ENCODE results near the gene RAB3GAP1.

RAB3GAP1 gene

DNA sequence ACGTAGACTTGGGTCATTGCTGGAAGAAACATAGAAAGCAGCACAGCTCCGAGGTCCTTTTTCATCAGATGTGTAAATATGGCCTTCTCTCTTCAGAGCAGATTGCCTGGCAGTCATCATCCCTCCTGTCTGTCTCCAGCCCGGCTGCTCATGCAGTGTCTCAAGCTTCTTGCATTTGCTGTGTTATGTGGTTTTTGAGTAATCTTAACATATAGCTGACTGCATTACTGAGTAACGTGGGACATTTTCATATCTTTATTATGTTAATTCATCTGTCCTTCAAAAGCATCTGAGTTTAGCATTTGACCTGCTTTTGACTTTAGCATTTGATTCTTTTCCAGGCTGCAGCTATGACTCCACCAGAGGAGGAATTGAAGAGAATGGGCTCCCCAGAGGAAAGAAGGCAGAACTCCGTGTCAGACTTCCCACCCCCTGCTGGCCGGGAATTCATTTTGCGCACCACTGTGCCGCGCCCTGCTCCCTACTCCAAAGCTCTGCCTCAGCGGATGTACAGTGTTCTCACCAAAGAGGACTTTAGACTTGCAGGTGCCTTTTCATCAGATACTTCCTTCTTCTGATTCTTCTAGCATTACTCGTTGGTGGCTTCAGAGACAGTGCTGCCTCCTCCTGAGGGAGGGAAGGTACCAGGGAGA, 116.2 kb downstream of the RAB3GAP1 start:
- no peak for DNase-seq

DNA sequence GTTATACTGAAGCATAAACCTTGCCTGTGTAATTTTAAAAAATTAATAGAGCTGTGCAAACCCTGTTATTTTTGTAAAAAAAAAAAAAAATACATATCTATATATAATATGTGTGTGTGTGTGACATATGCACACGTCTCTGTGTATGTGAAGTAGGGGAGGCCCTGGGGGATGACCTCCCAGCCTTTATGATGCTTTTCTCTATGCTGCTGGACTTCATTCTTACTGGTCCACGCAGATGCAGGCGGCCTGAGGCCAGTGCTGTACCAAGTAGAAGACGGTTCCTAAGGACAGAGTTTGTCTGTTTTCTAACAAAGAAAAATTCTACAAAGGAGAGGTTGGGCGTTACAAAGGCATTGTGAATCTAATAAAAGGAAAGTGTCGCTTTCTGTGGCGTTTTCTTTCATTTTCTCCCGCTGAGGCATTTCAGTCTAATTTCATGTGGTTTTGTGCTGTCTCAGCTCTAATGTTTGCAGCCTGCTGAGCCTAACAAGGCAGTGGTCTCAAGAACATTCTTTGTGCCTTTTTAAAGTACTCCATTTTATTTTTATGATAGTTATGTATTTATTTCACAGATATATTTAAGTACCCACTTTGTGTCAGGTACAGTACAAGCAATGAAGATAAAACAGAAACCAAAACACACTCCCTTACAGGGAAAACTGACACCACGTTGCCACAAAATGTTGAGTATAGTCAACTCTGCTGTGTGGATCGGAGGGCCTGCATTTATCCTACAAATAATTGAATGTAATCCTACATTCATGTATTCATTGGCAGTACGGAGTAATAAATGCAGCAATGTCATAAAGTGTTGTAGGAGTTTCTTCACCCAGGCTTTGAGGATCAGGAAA, 118.0 kb downstream of the RAB3GAP1 start:
- no peak for DNase-seq

DNA sequence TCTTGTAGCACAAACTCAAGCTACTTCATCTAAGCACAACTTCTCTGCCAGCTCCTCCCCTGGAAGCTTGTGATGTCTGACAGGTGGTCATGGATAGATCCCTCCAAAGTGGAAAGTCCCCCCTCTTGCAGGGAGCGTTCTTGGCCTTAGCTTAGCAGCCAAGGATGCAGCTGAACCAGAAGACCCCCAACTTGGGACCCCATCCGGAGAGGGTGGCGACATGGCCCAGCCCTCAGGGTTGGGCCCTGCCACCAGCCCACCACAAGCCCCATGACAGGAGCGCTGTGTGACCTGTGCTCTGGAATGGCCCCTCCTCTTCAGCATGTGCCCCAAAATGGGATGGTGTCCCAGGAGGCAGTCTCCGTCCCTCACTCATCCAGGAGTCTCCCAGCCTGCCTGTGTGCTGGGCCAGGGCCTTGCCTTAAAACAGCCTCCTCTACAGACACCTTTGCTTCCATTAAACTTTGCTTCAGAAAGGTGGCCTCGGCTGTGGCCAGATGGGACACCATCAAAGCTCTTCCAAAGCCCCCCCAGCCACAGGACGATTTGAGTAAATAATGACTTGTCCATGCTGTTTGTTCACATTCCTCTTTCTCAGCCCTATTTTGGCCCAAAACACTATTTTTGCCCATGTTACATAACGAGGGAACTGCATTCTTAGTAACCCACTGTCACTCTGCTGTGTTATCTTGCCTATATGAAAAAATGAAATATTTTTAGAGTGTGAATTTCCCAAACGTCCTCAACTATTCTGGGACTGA, 122.1 kb downstream of the RAB3GAP1 start:
- no peak for DNase-seq

DNA sequence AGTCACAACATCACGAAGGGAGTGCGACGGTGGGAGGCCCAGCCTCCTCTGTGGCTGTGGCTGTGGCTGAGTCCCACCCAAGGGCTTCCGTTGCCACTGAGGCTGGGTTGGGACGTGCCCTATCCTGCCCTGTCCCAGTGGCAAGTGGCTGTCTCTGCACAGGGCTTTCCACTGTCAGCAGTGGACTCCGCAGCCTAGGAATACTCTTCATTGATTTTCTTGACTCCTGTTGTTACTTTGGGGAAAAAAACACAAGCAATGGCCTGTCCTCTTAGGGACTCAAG, 122.7 kb downstream of the RAB3GAP1 start:
- DNase-seq = no peak

DNA sequence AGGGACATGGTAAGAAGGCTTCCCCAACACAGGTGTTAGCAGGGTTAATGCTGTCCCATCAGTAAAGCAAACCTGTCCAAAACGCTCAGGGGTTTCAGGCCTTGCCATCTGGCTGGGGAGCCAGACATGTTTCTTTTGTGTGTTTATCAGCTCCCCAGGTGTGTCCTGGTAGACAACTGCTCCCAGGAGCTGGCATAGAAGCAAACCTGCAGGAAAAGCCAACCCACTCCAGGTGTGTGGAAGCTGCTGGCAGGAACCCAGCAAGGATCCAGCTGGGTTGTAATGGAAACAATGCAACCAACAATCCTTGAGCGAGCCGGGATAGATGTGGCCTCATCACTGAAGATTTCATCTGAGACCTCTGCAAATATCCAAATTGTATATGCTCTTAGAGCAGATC, 123.1 kb downstream of the RAB3GAP1 start:
- no peak for DNase-seq

DNA sequence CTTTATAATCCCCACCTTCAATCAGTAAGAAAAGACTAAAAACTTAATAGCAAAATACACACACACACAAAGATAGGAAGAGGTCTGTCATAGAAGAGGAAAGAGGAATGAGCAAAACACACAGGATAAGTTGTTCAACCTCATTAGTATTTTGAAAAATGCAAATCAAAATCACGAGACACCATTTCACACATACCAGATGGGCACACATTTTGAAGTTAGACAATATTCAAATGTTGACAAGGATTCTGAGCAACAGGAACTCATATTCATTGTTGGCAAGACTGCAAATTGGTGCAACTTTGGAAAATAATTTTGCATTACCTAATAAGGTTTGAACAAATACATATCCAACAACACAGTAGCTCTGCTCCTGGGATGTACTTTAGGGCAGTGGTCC, 127.6 kb downstream of the RAB3GAP1 start:
- no peak for DNase-seq

DNA sequence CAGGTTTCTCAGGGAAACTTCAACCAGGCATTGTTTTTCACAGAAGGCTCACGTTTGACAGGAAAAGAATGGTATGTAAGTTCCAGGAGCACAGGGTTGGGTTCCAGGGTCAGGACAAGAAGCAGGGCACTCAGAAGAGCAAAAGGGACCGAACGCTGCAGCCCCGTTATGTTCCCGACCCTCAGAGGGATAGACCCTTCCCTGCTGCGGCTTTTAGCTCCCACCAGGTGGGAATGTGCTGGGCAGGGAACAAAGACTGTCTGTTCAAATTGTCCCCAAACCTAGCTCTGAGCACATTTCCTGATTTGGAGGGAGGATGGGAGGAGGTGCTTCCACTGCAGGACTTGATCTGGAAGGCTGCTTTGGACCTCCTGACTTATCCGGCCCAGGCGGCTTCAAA, 130.1 kb downstream of the RAB3GAP1 start:
- no peak for DNase-seq

DNA sequence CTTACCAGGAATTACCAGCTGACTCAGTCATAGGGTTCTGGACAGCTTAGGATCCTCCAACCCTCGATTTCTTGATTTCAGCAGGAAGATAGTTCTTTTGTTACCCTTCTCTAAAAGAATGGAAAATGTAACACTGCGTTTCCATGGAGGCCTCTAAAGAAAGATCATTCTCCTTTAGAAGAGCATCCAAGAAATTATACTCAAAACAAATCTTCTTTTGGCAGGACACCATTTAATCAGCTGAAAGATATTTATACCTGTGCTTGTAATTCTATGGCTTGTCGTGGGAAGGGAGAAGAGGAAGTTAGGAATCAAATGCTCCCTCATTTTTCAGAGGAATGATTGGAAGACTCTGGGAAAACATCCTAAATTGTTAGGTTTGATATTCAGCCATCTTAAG, 130.5 kb downstream of the RAB3GAP1 start:
- DNase-seq = no peak

DNA sequence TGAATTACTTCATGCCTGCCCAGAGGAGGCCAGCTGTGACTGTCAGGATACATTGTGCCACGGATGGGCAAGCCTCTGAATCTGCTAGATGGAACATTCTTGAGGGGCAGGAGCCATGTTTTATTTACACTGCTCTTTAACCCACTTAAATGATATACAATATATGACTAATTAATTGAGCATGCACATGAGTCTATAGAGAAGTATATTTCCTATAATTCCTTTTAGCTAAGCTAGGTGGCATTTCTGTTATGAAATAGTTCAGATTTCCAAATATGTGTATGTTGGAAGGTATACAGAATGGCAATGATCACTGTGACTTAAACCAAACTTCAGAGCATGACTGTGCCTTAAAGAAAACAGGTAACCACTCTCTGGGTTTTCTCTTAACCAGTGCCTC, 131.7 kb downstream of the RAB3GAP1 start:
- no peak for DNase-seq

DNA sequence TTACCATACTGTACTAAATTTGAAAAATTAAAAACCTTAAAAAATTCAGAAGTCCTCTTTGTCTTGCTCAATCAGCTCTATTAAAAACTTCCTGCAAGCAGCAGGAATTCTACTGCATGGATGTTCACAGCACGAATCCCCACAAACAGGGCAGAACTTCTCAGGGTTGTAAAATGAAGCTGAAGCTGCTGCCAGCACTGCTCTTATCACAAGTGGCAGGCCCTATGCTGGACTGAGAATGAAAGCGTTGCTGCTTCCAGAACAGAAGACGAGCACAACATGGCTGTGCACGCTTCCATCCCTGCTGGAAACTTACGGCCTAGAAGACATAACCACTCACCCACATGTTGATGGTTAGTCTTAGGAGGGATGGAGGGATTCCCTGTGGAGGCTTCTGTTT, 134.0 kb downstream of the RAB3GAP1 start:
- DNase-seq = no peak

DNA sequence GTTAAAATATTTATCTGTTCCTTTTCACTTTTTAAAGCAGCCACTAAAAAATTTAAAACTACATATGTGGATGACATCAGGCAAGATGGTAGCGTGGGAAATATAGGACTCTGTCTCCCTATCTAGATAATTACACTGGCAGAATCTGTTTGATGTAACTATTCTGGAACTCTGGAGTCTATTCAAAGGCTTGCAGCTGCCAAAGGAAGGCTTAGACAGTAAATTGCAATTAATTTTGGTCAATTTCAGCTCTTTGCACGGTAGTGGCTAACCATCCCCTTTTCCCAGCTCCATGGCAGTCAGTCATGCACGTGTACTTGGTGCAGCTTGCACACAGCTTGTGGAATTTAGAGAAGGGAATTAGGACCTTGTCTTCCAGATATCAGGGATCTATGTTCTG, 135.2 kb downstream of the RAB3GAP1 start:
- no peak for DNase-seq

DNA sequence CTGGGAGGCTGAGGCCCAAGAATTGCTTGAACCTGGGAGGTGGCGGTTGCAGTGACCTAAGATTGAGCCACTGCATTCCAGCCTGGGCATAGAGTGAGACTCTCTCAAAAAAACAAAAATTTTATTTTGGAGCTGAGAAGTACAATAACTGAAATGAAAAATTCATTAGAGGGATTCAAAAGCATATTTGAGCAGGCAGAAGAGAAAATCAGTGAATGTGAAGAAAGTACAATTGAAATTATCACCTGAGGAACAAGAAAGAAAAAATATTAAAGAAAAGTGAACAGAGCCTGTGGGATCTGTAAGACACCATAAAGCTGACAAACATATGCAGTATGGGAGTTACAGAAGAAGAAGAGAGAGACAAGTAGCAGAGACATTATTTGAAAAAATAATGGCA, 137.1 kb downstream of the RAB3GAP1 start:
- no peak for DNase-seq

DNA sequence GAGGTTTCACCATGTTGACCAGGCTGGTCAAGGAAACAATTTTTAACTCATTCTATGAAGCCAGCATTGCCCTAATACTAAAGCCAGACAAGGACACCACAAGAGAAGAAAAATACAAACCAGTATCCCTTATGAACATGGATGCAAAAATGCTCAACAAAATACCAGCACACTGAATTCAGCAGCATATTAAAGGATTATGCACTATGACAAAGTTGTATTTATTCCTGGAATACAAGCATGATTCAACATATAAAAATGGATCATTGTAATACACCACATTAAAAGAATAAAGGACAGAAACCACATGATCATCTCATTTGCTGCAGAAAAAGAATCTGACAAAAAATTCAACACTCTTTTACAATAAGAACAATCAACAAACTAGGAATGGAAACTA, 138.7 kb downstream of the RAB3GAP1 start:
- DNase-seq = no peak

DNA sequence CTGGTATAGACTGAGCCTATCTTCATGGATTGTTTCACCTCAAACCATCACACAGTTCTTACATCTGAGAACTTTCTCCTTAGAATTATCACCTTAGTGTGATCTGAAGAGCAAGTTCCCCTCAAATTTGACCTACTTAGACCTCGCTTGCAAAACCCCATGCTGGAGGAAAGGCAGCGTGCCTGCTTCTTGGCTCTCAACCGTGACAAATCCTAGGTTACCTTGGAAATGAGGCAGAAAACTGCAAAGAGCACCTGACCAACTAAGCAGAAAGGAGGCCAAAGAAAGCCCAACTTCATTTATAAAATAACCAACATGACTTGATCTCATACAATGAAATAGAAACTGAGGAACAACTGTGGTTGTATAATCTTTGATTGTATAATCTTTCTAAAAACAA, 146.4 kb downstream of the RAB3GAP1 start:
- DNase-seq = no peak

DNA sequence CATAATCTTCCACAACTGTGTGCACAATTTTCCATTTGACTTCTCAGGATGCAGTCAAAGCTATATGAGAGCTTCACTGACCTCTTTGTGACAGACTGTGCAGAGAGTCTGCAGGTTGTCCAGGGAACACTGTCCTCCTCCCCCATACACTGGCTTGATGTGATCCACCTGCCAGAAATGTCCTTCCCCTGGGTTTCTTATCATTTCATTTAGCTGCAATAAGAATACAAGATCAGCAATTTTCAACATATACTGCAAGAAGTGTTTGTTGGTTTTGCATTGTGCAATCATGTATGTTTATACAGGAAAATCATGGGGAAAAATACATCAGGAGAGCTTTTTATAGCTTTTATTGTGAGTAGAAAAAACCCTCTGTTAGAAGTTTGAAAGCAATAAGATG, 150.7 kb downstream of the RAB3GAP1 start:
- DNase-seq = no peak

DNA sequence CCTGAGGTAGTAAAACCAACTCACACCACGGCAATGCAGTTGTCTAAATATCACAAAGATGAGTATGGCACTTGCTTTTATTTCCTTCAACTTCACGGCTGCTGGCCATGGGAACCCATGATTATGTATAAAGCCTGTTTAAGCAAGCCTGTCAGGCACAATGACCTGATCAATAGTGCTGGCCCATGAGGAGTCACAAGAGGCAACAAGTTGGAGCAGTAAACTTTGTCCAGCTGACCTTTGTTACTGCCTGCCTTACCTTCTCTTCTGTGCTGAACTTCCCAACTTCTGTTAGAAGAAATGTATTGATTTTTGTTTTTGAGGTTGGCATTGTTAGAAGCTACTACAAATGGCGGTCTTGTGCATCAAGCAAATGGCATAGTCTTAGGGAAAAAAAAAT, 151.9 kb downstream of the RAB3GAP1 start:
- no peak for DNase-seq

DNA sequence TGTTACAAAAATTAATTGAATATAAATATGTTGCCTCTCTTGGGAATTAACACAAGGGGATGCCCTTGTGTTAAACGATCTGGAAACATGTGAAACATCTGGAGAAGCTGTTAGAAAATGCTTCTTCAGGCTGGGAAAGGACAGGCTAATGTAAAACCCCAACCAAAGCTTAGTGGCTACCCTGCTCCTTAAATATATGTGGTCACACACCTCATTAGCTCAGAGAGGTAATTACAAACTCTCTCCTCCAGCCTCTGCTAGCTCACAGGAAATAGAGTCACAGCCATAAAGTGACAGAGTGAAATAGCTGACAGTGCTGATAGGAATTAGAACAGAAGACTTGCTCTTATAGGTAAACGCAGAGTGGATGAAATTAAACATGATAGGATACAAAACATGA, 155.9 kb downstream of the RAB3GAP1 start:
- no peak for DNase-seq

DNA sequence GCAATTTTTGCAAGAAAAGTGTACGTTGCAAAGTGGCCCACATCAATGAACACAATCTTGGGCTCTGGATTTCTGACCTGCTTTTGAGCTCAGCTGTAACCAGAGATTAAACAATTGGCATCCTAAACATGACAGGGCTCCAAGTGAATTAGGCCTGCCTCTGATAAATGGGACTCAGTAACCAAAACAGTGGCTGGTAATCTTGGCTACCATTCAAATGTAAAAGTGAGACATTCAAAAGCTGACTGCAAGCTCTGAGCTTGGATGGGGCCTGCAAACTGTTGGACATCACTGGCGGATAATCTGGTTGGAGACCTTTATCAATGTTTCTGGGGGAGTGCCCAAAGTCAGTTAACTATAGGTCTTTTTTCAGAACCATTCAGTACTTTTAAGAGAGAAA, 160.7 kb downstream of the RAB3GAP1 start:
- DNase-seq = no peak

DNA sequence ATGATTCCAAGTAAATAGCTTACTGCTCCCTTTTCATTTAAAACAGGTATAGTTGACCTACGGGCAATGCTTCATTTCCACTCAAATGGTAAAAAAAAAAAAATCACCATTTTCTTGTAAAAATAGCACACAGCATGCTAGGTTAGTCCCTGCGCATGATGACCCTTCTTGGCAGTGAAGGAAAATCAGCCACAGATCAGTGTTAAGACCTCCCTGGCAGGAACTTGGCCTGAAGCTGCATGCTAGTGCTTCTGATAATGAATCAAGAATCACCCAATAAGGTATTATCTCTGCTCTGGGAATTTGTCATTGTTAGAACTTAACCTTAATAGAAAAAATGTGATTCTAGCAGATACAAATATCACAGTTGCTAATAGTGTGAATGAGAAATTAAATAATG, 166.3 kb downstream of the RAB3GAP1 start:
- DNase-seq = no peak

DNA sequence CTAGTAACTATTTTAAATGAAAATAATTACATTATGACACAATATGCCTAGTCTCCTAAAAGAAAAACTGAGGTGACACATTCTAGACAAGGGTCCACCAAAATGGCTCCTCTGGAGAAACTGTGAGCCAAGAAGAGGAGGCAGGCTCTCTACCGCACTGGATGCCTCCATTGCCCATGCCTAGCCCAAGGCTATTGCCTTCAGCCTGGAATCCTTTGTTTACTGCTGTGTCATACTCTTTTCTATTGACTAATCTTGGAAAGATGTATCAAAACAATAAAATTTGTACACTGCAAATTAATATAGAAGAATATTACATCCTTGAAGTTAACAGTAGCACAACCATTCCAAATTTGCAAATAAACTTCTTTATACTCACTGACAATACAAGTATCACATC, 167.1 kb downstream of the RAB3GAP1 start:
- no peak for DNase-seq

All from DMS 273 treated with DMSO at 0.1 percent for 48 hours (cell line).